G401.6 (cell line): ENCODE results near the gene POU2F1.
"Not testable (repeated sequence)": the region's sequence is repeated elsewhere in the genome, so short reads cannot be mapped to it uniquely, and the experiment has no call there.

Experiments
- FAIRE-seq: peaks from 2 replicates; lab custom pipeline; 2012; peaks lifted over from hg19 to GRCh38; lab: Jason Lieb, UNC

POU2F1 gene

DNA sequence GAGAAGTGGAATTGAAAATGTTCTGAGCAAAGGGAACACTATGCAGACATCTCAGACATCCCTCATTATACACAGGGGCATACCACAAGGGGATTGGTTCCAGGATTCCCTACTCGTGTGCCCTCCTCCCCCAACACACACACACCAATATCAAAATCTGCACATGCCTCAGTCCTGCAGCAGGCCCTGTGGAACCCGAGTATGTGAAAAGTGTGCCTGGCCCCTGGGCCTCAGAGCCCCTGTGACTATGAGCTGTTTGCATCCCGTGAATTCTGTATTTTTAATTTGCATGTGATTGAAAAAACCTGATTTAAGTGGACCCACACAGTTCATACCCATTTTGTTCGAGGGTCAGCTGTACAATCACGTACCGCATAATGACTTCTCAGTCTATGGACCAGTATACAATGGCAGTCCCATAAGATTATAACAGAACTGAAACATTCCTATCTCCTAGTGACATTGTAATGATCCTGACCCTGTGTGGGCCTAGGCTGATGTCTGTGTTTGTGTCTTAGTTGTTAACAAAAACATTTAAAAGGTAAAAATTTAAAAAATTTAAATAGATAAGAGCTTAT, 11.3 kb downstream of the POU2F1 start:
- FAIRE-seq: no peak

GRCh38 chr1:167232801-167233200, 12.1 kb downstream of the POU2F1 start:
- FAIRE-seq: no peak

- FAIRE-seq: no peak
Observed at GRCh38 chr1:167233373-167233772, 12.7 kb downstream of the POU2F1 start.

GRCh38 chr1:167237000-167237399, 16.3 kb downstream of the POU2F1 start:
- no peak for FAIRE-seq

DNA sequence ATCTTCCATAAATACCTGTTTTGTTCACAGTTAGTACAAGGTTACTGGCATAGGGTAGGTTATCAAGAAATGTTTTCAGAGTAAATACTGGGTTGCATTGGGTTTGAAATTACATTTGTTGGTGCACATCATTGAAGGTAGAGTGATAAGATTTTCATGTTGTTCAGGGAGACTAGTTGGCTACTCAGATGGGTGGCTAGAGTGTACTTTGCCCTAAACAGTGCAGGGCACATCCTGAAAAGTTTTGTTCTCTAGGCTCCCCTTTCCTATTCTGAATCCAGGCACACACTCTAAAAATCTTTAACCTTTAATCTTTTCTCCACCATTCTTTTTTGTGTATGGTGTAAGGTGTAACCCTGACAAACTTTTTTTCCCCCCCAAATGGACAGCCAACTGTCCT, 18.0 kb downstream of the POU2F1 start:
- no peak for FAIRE-seq

DNA sequence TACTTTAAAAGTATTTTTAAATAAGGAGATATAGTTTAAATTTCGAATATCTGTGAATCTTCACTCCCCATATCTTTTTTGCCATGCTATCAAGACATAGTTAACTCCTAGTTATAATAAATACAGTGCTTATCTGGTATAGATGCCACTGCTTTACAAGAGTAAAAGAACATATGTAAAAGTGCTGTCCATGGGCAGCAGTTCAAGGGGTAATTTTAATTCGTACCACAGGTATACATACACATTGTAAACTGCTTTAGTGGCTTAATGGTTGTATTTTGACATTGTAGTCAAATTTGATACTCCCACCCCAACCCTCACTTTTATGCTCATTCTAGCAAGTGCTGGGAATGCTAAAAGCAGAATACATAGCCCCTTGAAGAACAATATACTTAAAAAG, 18.6 kb downstream of the POU2F1 start:
- FAIRE-seq: no peak

DNA sequence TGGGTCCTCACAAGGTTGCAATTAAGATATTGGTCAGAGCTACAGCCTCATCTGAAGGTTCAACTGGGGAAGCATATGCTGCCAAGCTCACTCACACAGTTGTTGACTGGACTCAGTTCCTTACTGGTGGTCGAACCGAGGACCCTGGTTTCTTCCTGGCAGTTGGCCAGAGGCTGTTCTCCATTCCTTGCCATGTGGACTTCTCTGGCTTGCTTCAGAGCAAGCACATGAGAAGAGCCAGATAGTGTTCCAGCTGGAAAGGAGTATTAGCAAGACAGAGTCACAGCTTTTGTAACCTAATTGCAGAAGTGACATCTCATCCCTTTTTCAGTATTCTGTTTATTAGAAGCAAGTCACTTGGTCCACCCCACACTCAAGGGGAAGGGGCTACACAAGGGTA, 23.6 kb downstream of the POU2F1 start:
- FAIRE-seq: no peak

DNA sequence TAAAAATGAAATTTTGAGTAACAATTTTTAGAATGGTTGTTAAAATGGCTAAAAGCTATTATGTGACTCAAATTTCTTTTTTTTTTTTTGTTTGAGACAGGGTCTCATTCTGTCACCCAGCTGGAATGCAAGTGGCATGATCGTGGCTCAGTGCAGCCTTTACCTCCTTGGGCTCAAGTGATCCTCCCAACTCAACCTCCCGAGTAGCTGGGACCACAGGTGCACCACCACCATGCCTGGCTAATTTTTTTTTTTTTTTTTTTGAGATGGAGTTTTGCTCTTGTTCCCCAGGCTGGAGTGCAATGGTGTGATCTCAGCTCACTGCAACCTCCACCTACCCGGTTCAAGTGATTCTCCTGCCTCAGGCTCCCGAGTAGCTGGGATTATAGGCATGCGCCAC, 24.5 kb downstream of the POU2F1 start:
- FAIRE-seq: not testable (repeated sequence)

- FAIRE-seq: no peak
Observed at GRCh38 chr1:167246971-167247370, 26.3 kb downstream of the POU2F1 start.

GRCh38 chr1:167247754-167248153, 27.1 kb downstream of the POU2F1 start:
- no peak for FAIRE-seq

- FAIRE-seq: no peak
Observed at GRCh38 chr1:167248707-167249642, 28.3 kb downstream of the POU2F1 start.

- FAIRE-seq: no peak
Observed at GRCh38 chr1:167249702-167250101, 29.0 kb downstream of the POU2F1 start.

DNA sequence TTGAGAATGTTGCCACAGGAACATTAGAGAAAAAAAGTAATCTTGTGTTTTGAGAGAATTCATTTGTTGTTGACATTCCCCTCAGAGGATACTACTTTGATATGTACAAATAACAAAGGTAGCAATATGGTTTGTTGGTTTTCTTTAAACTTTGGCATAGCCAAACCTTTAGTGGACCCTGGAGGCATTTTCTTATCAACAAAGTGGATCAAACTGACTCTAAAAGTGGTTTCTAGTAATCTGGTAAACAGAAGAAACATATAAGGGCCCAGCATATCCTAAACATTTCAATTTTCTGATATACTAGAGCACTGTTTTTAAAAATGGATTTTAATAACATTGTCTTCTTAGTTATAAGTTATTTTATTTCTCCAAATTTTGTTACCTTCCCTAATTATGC, 29.8 kb downstream of the POU2F1 start:
- no peak for FAIRE-seq

GRCh38 chr1:167251472-167251871, 30.8 kb downstream of the POU2F1 start:
- FAIRE-seq: no peak

GRCh38 chr1:167252986-167253385, 32.3 kb downstream of the POU2F1 start:
- no peak for FAIRE-seq

DNA sequence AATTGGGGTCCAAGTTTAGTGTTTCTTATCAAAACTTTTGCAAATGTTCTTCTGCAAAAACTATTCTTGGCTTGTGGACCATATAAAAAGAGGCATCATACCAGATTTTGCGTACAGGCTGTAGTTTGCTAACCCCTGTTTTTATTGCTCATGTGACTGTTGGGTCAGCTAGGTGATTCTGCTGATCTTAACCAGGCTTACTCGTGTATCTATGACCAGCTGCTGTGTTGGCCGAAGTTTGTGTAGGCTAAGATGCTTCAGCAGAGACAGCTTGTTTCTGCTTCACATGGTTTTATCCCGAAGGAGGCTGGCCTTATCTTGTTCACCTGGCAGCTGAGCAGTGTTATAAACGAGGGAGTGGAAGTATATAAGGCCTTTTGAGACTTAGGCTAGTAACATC, 38.2 kb downstream of the POU2F1 start:
- no peak for FAIRE-seq

- no peak for FAIRE-seq
Observed at GRCh38 chr1:167262836-167263235, 42.1 kb downstream of the POU2F1 start.

DNA sequence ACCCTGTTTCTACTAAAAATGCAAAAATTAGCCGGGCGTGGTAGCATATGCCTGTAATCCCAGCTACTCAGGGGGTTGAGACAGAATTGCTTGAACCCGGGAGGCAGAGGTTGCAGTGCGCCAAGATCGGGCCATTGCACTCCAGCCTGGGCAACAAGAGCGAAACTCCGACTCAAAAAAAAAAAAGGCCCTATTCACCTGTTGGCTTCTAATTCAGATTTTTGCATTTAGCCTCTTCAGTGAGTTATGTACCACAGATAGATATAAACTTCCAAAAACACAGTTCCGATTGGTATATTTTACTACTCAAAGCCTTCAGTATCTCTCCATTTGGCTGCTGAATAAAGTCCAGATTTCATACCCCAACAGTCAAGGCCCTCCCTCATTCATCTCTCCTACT, 42.7 kb downstream of the POU2F1 start:
- FAIRE-seq: no peak

- FAIRE-seq: peak; percentile 19
Observed at GRCh38 chr1:167263819-167264464, 43.3 kb downstream of the POU2F1 start.

- no peak for FAIRE-seq
Observed at GRCh38 chr1:167266965-167267364, 46.3 kb downstream of the POU2F1 start.

DNA sequence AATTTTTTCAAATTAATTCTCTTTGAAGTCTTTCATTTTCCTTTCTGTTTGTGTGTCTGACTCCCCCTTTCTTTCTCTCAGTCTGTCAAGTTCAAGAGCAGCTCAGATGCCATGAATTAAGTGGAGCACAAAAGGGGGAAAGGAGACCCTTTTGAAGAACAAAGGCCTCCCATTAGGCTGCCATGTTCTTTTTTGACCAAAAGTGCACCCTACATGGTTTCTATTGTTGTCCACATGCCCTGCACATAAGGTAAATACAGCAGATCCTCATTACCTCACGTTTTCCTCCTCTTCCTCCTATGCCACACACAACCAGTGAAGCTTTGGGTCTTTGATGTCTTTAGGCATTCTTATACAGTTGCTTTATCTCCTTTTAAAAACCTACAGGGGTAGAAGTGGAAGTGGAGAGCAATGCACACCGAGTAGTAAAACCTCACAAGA, 47.7 kb downstream of the POU2F1 start:
- no peak for FAIRE-seq

GRCh38 chr1:167270349-167271092, 49.8 kb downstream of the POU2F1 start:
- FAIRE-seq: peak; percentile 36
